K562 (cell line): ENCODE data around the gene ADGRL3. TPM values are rescaled to one million over a fixed set of nuclear protein-coding genes. Genes with fewer than 3 reads are reported as not detected.

ENCODE experiments used
- ATAC-seq: fragments of 200-7000 bp; cut with Tn5 transposase; 3 replicates; pipeline ENCODE4 v1.9.1; 2020; ENCODE audit warnings: moderate library complexity
- BruUV-seq: library from RNA; stranded (reverse); fragments of 400-500 nt; replicated peaks from 2 replicates; lab custom pipeline; 2021; lab: Mats Ljungman, UMichigan
- CTCF ChIA-PET: fragments of 300-600 bp; formaldehyde crosslinking; extraction: SDS; loops from one replicate; lab custom pipeline; 2021; ENCODE audit warnings: low intra/inter-chr PET ratio; lab: Yijun Ruan, JAX
- POLR2A ChIA-PET: fragments of 300-600, 350-650 bp; sonication (Branson Sonifier 250); formaldehyde crosslinking; extraction: SDS; loops from one replicate; lab custom pipeline; 2021; ENCODE audit warnings: antibody characterized with exemption, inconsistent platforms; lab: Yijun Ruan, JAX
- DNase-seq, 4 experiments: peaks; one replicate each; pipeline versions ENCODE4 v3.0.0 to v3.0.0-alpha.2; 2011 to 2018; ENCODE audit warnings: low spot score in 3 of 4, mixed read lengths in 3 of 4; ENCODE audit errors: extremely low read depth in 1 of 4
- FAIRE-seq: peaks from 2 replicates; lab custom pipeline; 2011; peaks lifted over from hg19 to GRCh38; lab: Jason Lieb, UNC
- H2AFZ ChIP-seq: 2 replicates; pipeline ENCODE4 v1.6.0; 2011; ENCODE audit warnings: low read depth, low read length, control low read depth, inconsistent platforms
- H3K27ac ChIP-seq: fragments of 200-600 bp; 3 replicates; pipeline ENCODE4 v1.8.0; 2011; ENCODE audit warnings: low read depth, mild to moderate bottlenecking, control low read depth, inconsistent platforms, low read length, moderate library complexity, mixed read lengths; ENCODE audit errors: extremely low read depth
- H3K27me3 ChIP-seq, 2 experiments: fragments of 300-600 bp in 1 of 2; 2 replicates in 1 of 2; 3 replicates in 1 of 2; pipeline versions ENCODE4 v1.6.0 to v1.8.0; 2011; ENCODE audit warnings: inconsistent platforms in 2 of 2, low read length in 2 of 2, mild to moderate bottlenecking in 1 of 2, mixed read lengths in 1 of 2, moderate library complexity in 1 of 2; ENCODE audit not compliant: control insufficient read depth in 2 of 2, insufficient read depth in 2 of 2
- H3K36me3 ChIP-seq: fragments of 300-600 bp; 3 replicates; pipeline ENCODE4 v1.8.0; 2011; ENCODE audit warnings: mild to moderate bottlenecking, low read length, inconsistent platforms; ENCODE audit not compliant: control insufficient read depth, insufficient read depth
- H3K4me1 ChIP-seq, 2 experiments: fragments of 200-600 bp in 1 of 2; replicated peaks in 1 of 2; 2 replicates in 1 of 2; 3 replicates in 1 of 2; pipeline versions ENCODE4 v1.5.1 to v1.8.0; 2011; ENCODE audit warnings: inconsistent platforms in 2 of 2, low read length in 2 of 2, mild to moderate bottlenecking in 1 of 2, mixed read lengths in 1 of 2, moderate library complexity in 1 of 2; ENCODE audit not compliant: control insufficient read depth in 2 of 2, insufficient read depth in 2 of 2
- H3K4me2 ChIP-seq: 2 replicates; pipeline ENCODE4 v1.6.1; 2011; ENCODE audit warnings: low read length, control low read depth, inconsistent platforms, mixed read lengths; ENCODE audit not compliant: insufficient read depth
- H3K4me3 ChIP-seq: fragments of 200-600 bp; sonication (generic), shearing (Covaris generic); 2 replicates; pipeline ENCODE4 v1.5.1; 2016; ENCODE audit warnings: control low read depth, inconsistent platforms
- H3K79me2 ChIP-seq: fragments of 200-600 bp; 3 replicates; pipeline ENCODE4 v1.8.0; 2011; ENCODE audit warnings: low read length, inconsistent platforms; ENCODE audit not compliant: control insufficient read depth, insufficient read depth
- H3K9ac ChIP-seq, 2 experiments: 2 replicates each; pipeline versions ENCODE4 v1.6.0 to v1.6.1; 2011; ENCODE audit warnings: low read depth in 2 of 2, low read length in 2 of 2, control low read depth in 1 of 2, inconsistent platforms in 1 of 2, mild to moderate bottlenecking in 1 of 2, mixed read lengths in 1 of 2; ENCODE audit not compliant: insufficient read depth in 1 of 2
- H3K9me1 ChIP-seq: one replicate; pipeline ENCODE4 v1.6.0; 2011; ENCODE audit warnings: inconsistent platforms, mild to moderate bottlenecking, low read length, moderate library complexity; ENCODE audit not compliant: control insufficient read depth, insufficient read depth
- H3K9me3 ChIP-seq: replicated peaks from 2 replicates; pipeline ENCODE4 v1.5.1; 2011; ENCODE audit warnings: low read depth, low read length, inconsistent platforms; ENCODE audit not compliant: control insufficient read depth, insufficient read depth
- H4K20me1 ChIP-seq: replicated peaks from 2 replicates; pipeline ENCODE4 v1.6.1; 2011; ENCODE audit warnings: low read length, inconsistent platforms, mixed read lengths; ENCODE audit not compliant: control insufficient read depth, insufficient read depth
- ASH1L ChIP-seq: fragments of 450-650 bp; IDR thresholded peaks from 2 replicates; pipeline ENCODE4 v1.6.1; 2018; ENCODE audit warnings: borderline replicate concordance, mild to moderate bottlenecking, low read depth; ENCODE audit not compliant: partially characterized antibody
- CBX8 ChIP-seq: fragments of 200-600 bp; sonication (generic); IDR thresholded peaks from 2 replicates; pipeline ENCODE4 v1.6.1; 2012; ENCODE audit warnings: borderline replicate concordance, mixed run types, low read depth, mild to moderate bottlenecking, moderate library complexity, mixed read lengths, low read length, control low read depth, inconsistent platforms; ENCODE audit not compliant: poor library complexity, severe bottlenecking; ENCODE audit errors: extremely low read depth
- E2F6 ChIP-seq, 2 experiments: IDR thresholded peaks; 2 replicates each; pipeline ENCODE4 v1.6.1; 2011; ENCODE audit warnings: borderline replicate concordance in 1 of 2, control low read depth in 1 of 2, low read depth in 1 of 2, low read length in 1 of 2, mild to moderate bottlenecking in 1 of 2, mixed read lengths in 1 of 2, moderate library complexity in 1 of 2; ENCODE audit not compliant: insufficient read depth in 1 of 2, insufficient read length in 1 of 2, poor library complexity in 1 of 2, severe bottlenecking in 1 of 2; ENCODE audit errors: extremely low read depth in 1 of 2
- ERF ChIP-seq: fragments of 450-650 bp; formaldehyde crosslinking; IDR thresholded peaks from 2 replicates; pipeline ENCODE4 v1.4.0; 2020; ENCODE audit warnings: mild to moderate bottlenecking, mixed read lengths
- KLF13 ChIP-seq: fragments of 450-650 bp; IDR thresholded peaks from 2 replicates; pipeline ENCODE4 v1.6.1; 2016; ENCODE audit warnings: missing genetic modification characterization, low read depth, mild to moderate bottlenecking, missing compliant biosample characterization, moderate library complexity, borderline replicate concordance
- KLF6 ChIP-seq: fragments of 250-450 bp; sonication (Bioruptor Pico); IDR thresholded peaks from 2 replicates; pipeline ENCODE4 v1.4.0; 2020; ENCODE audit warnings: mild to moderate bottlenecking, moderate library complexity, borderline replicate concordance
- MEF2D ChIP-seq: conservative IDR thresholded peaks from 2 replicates; pipeline ENCODE4 v1.6.1; 2016; ENCODE audit warnings: low read depth, missing genetic modification characterization, missing compliant biosample characterization
- SIN3A ChIP-seq, 2 experiments: fragments of 150-350 bp in 1 of 2; IDR thresholded peaks; 2 replicates each; pipeline ENCODE4 v1.6.1; 2011 to 2016; ENCODE audit warnings: borderline replicate concordance in 2 of 2, low read depth in 2 of 2, low read length in 2 of 2, mild to moderate bottlenecking in 2 of 2, moderate library complexity in 2 of 2; ENCODE audit not compliant: control insufficient read depth in 1 of 2
- TFAP4 ChIP-seq: sonication (generic); formaldehyde crosslinking; IDR thresholded peaks from 2 replicates; pipeline ENCODE4 v1.8.0; 2022; ENCODE audit warnings: missing genetic modification reagents, mild to moderate bottlenecking, moderate library complexity, borderline replicate concordance
- ZMIZ1 ChIP-seq, 2 experiments: fragments of 150-350 bp in 1 of 2; IDR thresholded peaks; 2 replicates each; pipeline ENCODE4 v1.6.1; 2012 to 2016; ENCODE audit warnings: low read depth in 2 of 2, low read length in 2 of 2, mild to moderate bottlenecking in 1 of 2, moderate library complexity in 1 of 2
- WGBS: fragments of 100-300 bp; shearing (Covaris generic); methylation state at CpG from one replicate; pipeline ENCODE4 v1.1.6; 2016; ENCODE audit warnings: low coverage, mixed read lengths; ENCODE audit not compliant: insufficient coverage; ENCODE audit errors: missing lambda C conversion rate; 5-methylcytosine and 5-hydroxymethylcytosine counted together
- in situ Hi-C: fragments of 300-500 bp; cut with MboI; formaldehyde crosslinking; loops from 4 replicates; pipeline ENCODE4 v1.15.0; 2018; ENCODE audit warnings: inconsistent platforms, mixed read lengths
- intact Hi-C: fragments of 100-400 bp; cut with micrococcal nuclease; formaldehyde crosslinking; loops from 2 replicates; pipeline ENCODE4 v1.14.2; 2022
- polyA plus RNA-seq, 8 experiments: library from polyadenylated mRNA; depleted of rRNA in 4 of 8; stranded (reverse) in 5 of 8; unstranded in 3 of 8; fragments of >200 nt; fragmentation: Nextera tagmentation in 2 of 8; fragmentation: Illumina TruSeq in 1 of 8; extraction: Ambion mirVana in 2 of 8; extraction: Trizol in 1 of 8; gene quantifications; 2 replicates each; pipeline versions ENCODE4 v1.2.1 to v1.2.3, GENCODE V29; 2011 to 2014; ENCODE audit warnings: inconsistent platforms in 1 of 8, missing spikeins in 1 of 8
- total RNA-seq, 7 experiments: library from RNA; depleted of rRNA in 6 of 7; stranded (reverse); fragments of >200 nt in 6 of 7; fragmentation: Illumina TruSeq in 2 of 7; extraction: Trizol in 2 of 7; gene quantifications; 2 replicates each; pipeline versions ENCODE4 v1.2.1 to v1.2.3, GENCODE V29; 2011 to 2021; ENCODE audit warnings: low replicate concordance in 1 of 7

Gene ADGRL3
- total and polyA plus RNA-seq, 9 of the 15 experiments (the other 6 are each of a cell fraction or from before 2014, with no cell fraction given): 0.03 to 0.14 (median 0.04) TPM; not detected in 2

- in situ Hi-C loops: no loop called here
- H4K20me1 ChIP-seq: no peaks in the 10 kb centered on the region
- TF ChIP-seq ASH1L (no peak), ZMIZ1 (IDR thresholded peaks at IDR 0.05; ENCODE audit: low read depth in 2 of 2, low read length in 2 of 2) (no peak), SIN3A (IDR thresholded peaks at IDR 0.05; ENCODE audit: borderline replicate concordance in 2 of 2, control insufficient read depth in 1 of 2, low read depth in 2 of 2, low read length in 2 of 2) (no peak), CBX8 (no peak), E2F6 (IDR thresholded peaks at IDR 0.05; ENCODE audit: borderline replicate concordance in 1 of 2, extremely low read depth in 1 of 2, insufficient read depth in 1 of 2, insufficient read length in 1 of 2, low read depth in 1 of 2, low read length in 1 of 2, poor library complexity in 1 of 2, severe bottlenecking in 1 of 2) (no peak), KLF13 (no peak), ERF (CRISPR knock-in tag) (no peak), TFAP4 (CRISPR knock-in tag) (no peak), MEF2D (tag) (no peak), KLF6 (CRISPR knock-in tag) (no peak)
These were observed 806.0 kb downstream of the ADGRL3 start for GRCh38 chr4:62006108-62006507.

More at GRCh38 chr4:62006108-62006507, 806.0 kb downstream of the ADGRL3 start:
- ChIA-PET POLR2A (no interaction called here), CTCF (no interaction called here)
- Histone ChIP-seq H2AFZ (no peak overlapping the region), H3K4me1 (no peaks in the 10 kb centered on the region), H3K9me3 (no peaks in the 10 kb centered on the region), H3K9ac (no peak overlapping the region), H3K4me3 (no peak overlapping the region), H3K27me3 (no peaks in the 10 kb centered on the region), H3K36me3 (no peaks in the 10 kb centered on the region), H3K27ac (no peak overlapping the region), H3K4me2 (no peak overlapping the region), H3K79me2 (no peaks in the 10 kb centered on the region), H3K9me1 (no peaks in the 10 kb centered on the region)
- no TSS peak for BruUV-seq
- intact Hi-C loops: no loop called here
- no peak for FAIRE-seq
- ATAC-seq: no peak
- 0% methylated on average over 5 of the region's 5 CpGs for WGBS
- DNase-seq: no peak
